Measurements from ENCODE around the gene MCEMP1. TPM values are rescaled to one million over a fixed set of nuclear protein-coding genes. Genes with fewer than 3 reads are reported as not detected.

Gene MCEMP1
- total and polyA plus RNA-seq, 2 experiments from 2014 or later, result not detected

DNA sequence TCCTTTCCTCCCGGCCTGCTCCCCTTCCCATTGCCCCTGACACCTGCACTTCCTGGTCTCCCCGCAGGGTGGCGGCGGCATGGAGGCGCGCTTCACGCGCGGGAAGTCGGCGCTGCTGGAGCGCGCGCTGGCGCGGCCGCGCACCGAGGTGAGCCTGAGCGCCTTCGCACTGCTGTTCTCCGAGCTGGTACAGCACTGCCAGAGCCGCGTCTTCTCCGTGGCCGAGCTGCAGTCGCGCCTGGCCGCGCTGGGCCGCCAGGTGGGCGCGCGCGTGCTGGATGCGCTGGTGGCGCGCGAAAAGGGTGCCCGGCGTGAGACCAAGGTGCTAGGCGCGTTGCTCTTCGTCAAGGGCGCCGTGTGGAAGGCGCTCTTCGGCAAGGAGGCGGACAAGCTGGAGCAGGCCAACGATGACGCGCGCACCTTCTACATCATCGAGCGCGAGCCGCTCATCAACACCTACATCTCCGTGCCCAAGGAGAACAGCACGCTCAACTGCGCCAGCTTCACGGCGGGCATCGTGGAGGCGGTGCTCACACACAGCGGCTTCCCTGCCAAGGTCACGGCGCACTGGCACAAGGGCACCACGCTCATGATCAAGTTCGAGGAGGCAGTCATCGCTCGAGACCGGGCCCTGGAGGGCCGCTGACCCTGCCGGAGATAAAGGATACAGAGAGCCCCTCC, 5.4 kb downstream of the MCEMP1 start:
- peak overlapping the region; percentile 91 for H3K4me2 ChIP-seq
- no peaks in the 10 kb centered on the region; the same call in 1 of the 2 replicates for H3K27me3 ChIP-seq (ENCODE audit: insufficient read depth)
- no peaks in the 10 kb centered on the region for H3K9me3 Mint-ChIP-seq
- no peaks in the 10 kb centered on the region for H3K9me2 ChIP-seq (ENCODE audit: insufficient read depth)
- no peak for TF ChIP-seq EZH2 (IDR thresholded peaks at IDR 0.05; ENCODE audit: low read depth, unreplicated experiment)
- TF ChIP-seq NANOG (IDR thresholded peaks at IDR 0.05; ENCODE audit: borderline replicate concordance), result no peak
- peak; percentile 60 to 71 for TF ChIP-seq CTCF (conservative IDR thresholded peaks at IDR 0.05; ENCODE audit: low read depth in 2 of 2)
- no peak for TF ChIP-seq EZH2phosphoT487 (IDR thresholded peaks at IDR 0.05; ENCODE audit: unreplicated experiment)
- TF ChIP-seq REST (IDR thresholded peaks at IDR 0.05; ENCODE audit: unreplicated experiment), result no peak
- peaks cover 31% of the 10 kb centered on the region for H3K36me3 Mint-ChIP-seq (ENCODE audit: low read depth)
- H3F3A ChIP-seq (replicated peaks; ENCODE audit: low read depth), result 0 out of 2 replicates have a peak, but pooled peaks cover 3% of the 10 kb centered on the region
- peak overlapping the region; percentile 92 for H3K4me3 ChIP-seq
- 0 out of 2 replicates have a peak, but pooled peaks cover 3% of the 10 kb centered on the region for H3K79me2 ChIP-seq (replicated peaks; ENCODE audit: insufficient read depth)
- H2AFZ ChIP-seq, result no peak overlapping the region; the same call in 1 of the 2 replicates
- peaks cover 8% of the 10 kb centered on the region for H4K20me1 ChIP-seq (replicated peaks; ENCODE audit: insufficient read depth)
- H3K36me3 ChIP-seq (ENCODE audit: insufficient read depth), result no peaks in the 10 kb centered on the region; the same call in 1 of the 2 replicates
- peak; percentile 55 for ATAC-seq
- peak; percentile 83 for DNase-seq (ENCODE audit: low spot score)
- peaks cover 7% of the 10 kb centered on the region for H3K4me1 ChIP-seq (ENCODE audit: insufficient read depth)
- peaks cover 32% of the 10 kb centered on the region for H3K27me3 Mint-ChIP-seq (ENCODE audit: insufficient read depth, low read depth, poor library complexity)
- peak overlapping the region; percentile 83 for H3K4me3 Mint-ChIP-seq
- peak overlapping the region; percentile 85 for H3K27ac ChIP-seq (ENCODE audit: low read depth)
- H3K4me1 Mint-ChIP-seq, result peaks cover 4% of the 10 kb centered on the region; the same call in 2 of the 3 replicates
- H3K27ac Mint-ChIP-seq, result peak overlapping the region; percentile 49; the same call in 1 of the 2 replicates

GRCh38 chr19:7685546-7686445, 8.9 kb downstream of the MCEMP1 start:
- Histone ChIP-seq H3K27me3 (ENCODE audit: insufficient read depth) (0 out of 2 replicates have a peak, but pooled peaks cover 2% of the 10 kb centered on the region), H3K36me3 (ENCODE audit: insufficient read depth) (no peaks in the 10 kb centered on the region; the same call in 1 of the 2 replicates), H3K27ac (ENCODE audit: low read depth) (no peak overlapping the region), H3K9me2 (ENCODE audit: insufficient read depth) (peaks cover 2% of the 10 kb centered on the region; the same call in 1 of the 2 replicates), H3K4me2 (peak overlapping the region; percentile 35), H4K20me1 (replicated peaks; ENCODE audit: insufficient read depth) (peaks cover 8% of the 10 kb centered on the region), H2AFZ (no peak overlapping the region), H3F3A (replicated peaks; ENCODE audit: low read depth) (0 out of 2 replicates have a peak, but pooled peaks cover 3% of the 10 kb centered on the region), H3K4me1 (ENCODE audit: insufficient read depth) (peaks cover 7% of the 10 kb centered on the region), H3K4me3 (0 out of 2 replicates have a peak overlapping the region, but pooled peaks have one; percentile 30), H3K79me2 (replicated peaks; ENCODE audit: insufficient read depth) (0 out of 2 replicates have a peak, but pooled peaks cover 3% of the 10 kb centered on the region)
- Mint-ChIP-seq H3K27me3 (ENCODE audit: insufficient read depth, low read depth, poor library complexity) (peaks cover 17% of the 10 kb centered on the region), H3K4me1 (peaks cover 4% of the 10 kb centered on the region; the same call in 2 of the 3 replicates), H3K4me3 (no peak overlapping the region), H3K36me3 (ENCODE audit: low read depth) (peaks cover 31% of the 10 kb centered on the region), H3K9me3 (no peaks in the 10 kb centered on the region), H3K27ac (no peak overlapping the region; the same call in 1 of the 2 replicates)
- DNase-seq (ENCODE audit: low spot score) (no peak), ATAC-seq (no peak)
- TF ChIP-seq JUNB (IDR thresholded peaks at IDR 0.05; ENCODE audit: unreplicated experiment), result no peak
- TF ChIP-seq ZNF114 (CRISPR knock-in tag; IDR thresholded peaks at IDR 0.05), result no peak
- TF ChIP-seq EZH2phosphoT487 (IDR thresholded peaks at IDR 0.05; ENCODE audit: unreplicated experiment), result no peak
- TF ChIP-seq ZNF331 (CRISPR knock-in tag; IDR thresholded peaks at IDR 0.05; ENCODE audit: low read depth), result no peak
- TF ChIP-seq STAT1 (IDR thresholded peaks at IDR 0.05; ENCODE audit: unreplicated experiment), result no peak
- TF ChIP-seq POLR2AphosphoS5 (IDR thresholded peaks at IDR 0.05; ENCODE audit: low read depth), result no peak; the same call in 1 of the 2 replicates
- TF ChIP-seq REST (IDR thresholded peaks at IDR 0.05; ENCODE audit: unreplicated experiment), result no peak

Measured in GM23338 (cell line).